ENCODE data around the gene ADGRB3.

Gene ADGRB3

DNA sequence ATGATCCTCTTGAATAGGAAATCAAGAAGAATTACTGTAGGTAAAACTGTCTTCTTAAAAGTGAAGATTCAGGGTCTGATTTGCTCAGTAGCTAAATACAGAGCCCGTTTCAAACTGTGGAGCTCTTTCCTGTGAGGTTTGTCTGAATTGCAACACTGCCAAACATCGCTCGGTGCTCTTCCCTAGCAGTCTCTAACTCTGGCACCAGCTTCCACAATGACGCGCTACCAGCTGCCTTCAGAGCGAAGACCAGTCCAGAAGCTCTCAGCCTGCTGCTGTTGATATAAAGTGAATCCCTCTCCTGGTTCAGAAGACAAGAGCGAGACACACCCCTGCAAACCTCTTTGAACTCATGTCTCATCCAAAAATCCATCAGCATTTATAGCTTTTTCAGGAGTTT, 714.7 kb downstream of the ADGRB3 start:
- in situ Hi-C loops (cut with MboI; ENCODE audit: low sequenced_read_pairs, unreplicated experiment) = no loop called here
- no peak for DNase-seq (ENCODE audit: low spot score)
- TF ChIP-seq, protein P1, sequence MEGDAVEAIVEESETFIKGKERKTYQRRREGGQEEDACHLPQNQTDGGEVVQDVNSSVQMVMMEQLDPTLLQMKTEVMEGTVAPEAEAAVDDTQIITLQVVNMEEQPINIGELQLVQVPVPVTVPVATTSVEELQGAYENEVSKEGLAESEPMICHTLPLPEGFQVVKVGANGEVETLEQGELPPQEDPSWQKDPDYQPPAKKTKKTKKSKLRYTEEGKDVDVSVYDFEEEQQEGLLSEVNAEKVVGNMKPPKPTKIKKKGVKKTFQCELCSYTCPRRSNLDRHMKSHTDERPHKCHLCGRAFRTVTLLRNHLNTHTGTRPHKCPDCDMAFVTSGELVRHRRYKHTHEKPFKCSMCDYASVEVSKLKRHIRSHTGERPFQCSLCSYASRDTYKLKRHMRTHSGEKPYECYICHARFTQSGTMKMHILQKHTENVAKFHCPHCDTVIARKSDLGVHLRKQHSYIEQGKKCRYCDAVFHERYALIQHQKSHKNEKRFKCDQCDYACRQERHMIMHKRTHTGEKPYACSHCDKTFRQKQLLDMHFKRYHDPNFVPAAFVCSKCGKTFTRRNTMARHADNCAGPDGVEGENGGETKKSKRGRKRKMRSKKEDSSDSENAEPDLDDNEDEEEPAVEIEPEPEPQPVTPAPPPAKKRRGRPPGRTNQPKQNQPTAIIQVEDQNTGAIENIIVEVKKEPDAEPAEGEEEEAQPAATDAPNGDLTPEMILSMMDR (IDR thresholded peaks at IDR 0.05; ENCODE audit: borderline replicate concordance, control extremely low read depth, extremely low read depth, insufficient read depth, missing control alignments) = no peak

DNA sequence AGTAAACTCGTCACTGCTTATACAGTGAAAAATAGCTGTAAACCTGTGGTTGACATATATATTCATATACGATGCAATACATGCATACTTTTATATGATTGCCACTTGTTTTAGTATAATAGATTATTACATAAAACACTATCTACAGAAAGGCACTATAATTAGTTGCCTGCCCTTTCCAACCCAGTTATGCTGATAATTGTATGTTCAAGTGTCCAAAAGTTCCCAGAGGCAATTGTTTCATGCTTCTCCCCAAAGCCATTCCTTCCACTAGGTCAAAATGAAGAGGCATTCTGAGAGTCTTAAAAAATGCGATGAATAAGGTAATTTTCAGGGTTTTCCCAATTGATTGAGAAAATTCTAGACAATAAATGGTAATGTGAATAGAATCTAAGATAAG, 727.1 kb downstream of the ADGRB3 start:
- TF ChIP-seq, protein P1 (IDR thresholded peaks at IDR 0.05; ENCODE audit: borderline replicate concordance, control extremely low read depth, extremely low read depth, insufficient read depth, missing control alignments) = no peak
- no peak for DNase-seq (ENCODE audit: low spot score)
- in situ Hi-C loops (cut with MboI; ENCODE audit: low sequenced_read_pairs, unreplicated experiment) = no loop called here

DNA sequence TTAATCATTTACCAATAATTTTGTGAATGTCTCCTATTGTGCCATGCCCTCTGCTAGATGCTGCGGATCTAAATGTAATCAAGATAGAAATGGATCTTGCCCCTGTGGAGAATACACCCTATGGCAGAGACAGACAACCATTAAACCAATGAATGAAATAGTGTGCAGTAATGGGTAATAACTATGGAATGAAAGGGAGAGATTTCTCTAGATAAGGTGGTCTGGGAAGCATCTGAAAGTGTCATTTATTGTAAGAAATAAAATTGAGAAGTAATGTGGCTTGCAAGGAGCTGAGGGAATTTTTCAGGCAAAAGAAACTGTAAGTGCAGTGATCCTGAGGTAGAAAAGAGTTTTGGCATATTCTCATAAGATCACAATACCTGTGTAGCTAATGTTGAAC, 731.7 kb downstream of the ADGRB3 start:
- in situ Hi-C loops (cut with MboI; ENCODE audit: low sequenced_read_pairs, unreplicated experiment) = no loop called here
- TF ChIP-seq, protein P1 (IDR thresholded peaks at IDR 0.05; ENCODE audit: borderline replicate concordance, control extremely low read depth, extremely low read depth, insufficient read depth, missing control alignments) = no peak
- DNase-seq (ENCODE audit: low spot score) = no peak

GRCh38 chr6:69368613-69369012, 733.5 kb downstream of the ADGRB3 start:
- TF ChIP-seq, protein P1 (IDR thresholded peaks at IDR 0.05; ENCODE audit: borderline replicate concordance, control extremely low read depth, extremely low read depth, insufficient read depth, missing control alignments) = no peak
- in situ Hi-C loops (cut with MboI; ENCODE audit: low sequenced_read_pairs, unreplicated experiment) = no loop called here
- no peak for DNase-seq (ENCODE audit: low spot score)

DNA sequence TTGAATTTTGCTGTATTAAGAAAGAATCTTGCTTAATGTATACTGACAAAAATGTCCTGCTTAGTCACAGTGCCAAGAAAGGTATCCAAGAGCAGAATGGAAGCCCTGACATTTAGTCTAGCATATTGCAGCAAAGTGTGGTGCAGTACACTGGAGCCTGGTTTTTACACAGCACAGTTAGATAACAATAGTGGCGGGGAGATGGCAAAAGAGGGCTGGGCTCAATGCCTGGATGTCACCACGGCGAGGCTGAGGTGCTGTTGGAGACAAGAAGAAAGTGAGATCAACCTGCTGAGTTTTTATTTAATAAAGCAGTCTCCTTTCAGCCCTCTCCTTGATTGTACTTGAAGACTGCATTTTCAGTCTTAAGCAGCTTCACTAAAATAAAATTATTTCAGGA, 735.7 kb downstream of the ADGRB3 start:
- no peak for DNase-seq (ENCODE audit: low spot score)
- in situ Hi-C loops (cut with MboI; ENCODE audit: low sequenced_read_pairs, unreplicated experiment) = no loop called here
- TF ChIP-seq, protein P1 (IDR thresholded peaks at IDR 0.05; ENCODE audit: borderline replicate concordance, control extremely low read depth, extremely low read depth, insufficient read depth, missing control alignments) = no peak

- DNase-seq (ENCODE audit: low spot score) = no peak
- in situ Hi-C loops (cut with MboI; ENCODE audit: low sequenced_read_pairs, unreplicated experiment) = no loop called here
Observed at GRCh38 chr6:69378326-69378725, 743.2 kb downstream of the ADGRB3 start.

More at GRCh38 chr6:69378326-69378725, 743.2 kb downstream of the ADGRB3 start:
- TF ChIP-seq, protein P1 (IDR thresholded peaks at IDR 0.05; ENCODE audit: borderline replicate concordance, control extremely low read depth, extremely low read depth, insufficient read depth, missing control alignments) = no peak

Measured in GM13976 (cell line).